ENCODE measurements around the gene COL19A1. TPM values are rescaled to one million over a fixed set of nuclear protein-coding genes. Genes with fewer than 3 reads are reported as not detected.

Gene COL19A1
- total and polyA plus RNA-seq, 2 of the 13 experiments (the other 11 are each of a cell fraction or from before 2014, with no cell fraction given): not detected

DNA sequence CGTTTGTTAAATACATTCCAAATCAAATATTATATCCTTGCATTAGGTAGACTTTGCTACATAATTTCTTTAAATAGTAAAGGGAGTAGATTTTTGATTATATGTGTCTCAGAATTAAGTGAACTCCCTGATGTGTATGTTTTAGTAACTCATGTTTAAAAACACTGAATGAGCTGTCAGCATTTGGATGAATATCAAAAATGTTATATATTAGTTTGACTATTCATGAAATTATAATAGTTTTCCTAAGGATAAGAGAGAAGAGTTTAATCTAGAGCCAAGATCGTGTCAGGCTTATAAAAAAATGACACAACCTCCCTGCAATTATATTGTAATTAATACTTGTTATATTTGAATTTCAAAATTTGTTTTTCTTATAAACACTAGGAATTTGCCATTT is 195.2 kb downstream of the COL19A1 start (continued):
- no peak for TF ChIP-seq PREB (CRISPR knock-in tag; IDR thresholded peaks at IDR 0.05)
- no peak for TF ChIP-seq MTERF4 (CRISPR knock-in tag; IDR thresholded peaks at IDR 0.05)
- no peak for TF ChIP-seq ARNT (IDR thresholded peaks at IDR 0.05)

- Histone ChIP-seq H4K20me1 (ENCODE audit: insufficient read depth, low read length) (no peaks in the 10 kb centered on the region), H3K27me3 (ENCODE audit: control insufficient read depth in 1 of 2, insufficient read depth in 2 of 2, low read length in 2 of 2) (no peaks in the 10 kb centered on the region), H3K9me3 (ENCODE audit: low read length) (no peaks in the 10 kb centered on the region), H3K4me3 (replicated peaks in 1 of 3; ENCODE audit: insufficient read depth in 1 of 3, low read depth in 2 of 3, low read length in 3 of 3) (no peak overlapping the region), H3K9ac (ENCODE audit: insufficient read depth, low read depth, low read length) (no peak overlapping the region), H3K36me3 (replicated peaks in 1 of 2; ENCODE audit: control insufficient read depth in 1 of 2, insufficient read depth in 2 of 2, low read length in 2 of 2) (no peaks in the 10 kb centered on the region), H3K4me2 (ENCODE audit: low read depth, low read length) (no peak overlapping the region), H3K4me1 (ENCODE audit: insufficient read depth, low read length) (no peaks in the 10 kb centered on the region), H3K79me2 (ENCODE audit: insufficient read depth, low read length) (no peaks in the 10 kb centered on the region), H2AFZ (ENCODE audit: low read length) (no peak overlapping the region), H3K27ac (ENCODE audit: extremely low read length, insufficient read depth, low read length) (no peak overlapping the region)
- ATAC-seq: no peak
- CTCF ChIA-PET (ENCODE audit: low intra/inter-chr PET ratio, low total read pairs): no interaction called here
- POLR2A ChIA-PET: no interaction called here
- TF ChIP-seq IRF2 (CRISPR knock-in tag; IDR thresholded peaks at IDR 0.05) (no peak), MAFF (IDR thresholded peaks at IDR 0.05; ENCODE audit: low read depth, low read length) (peak; percentile 65), NR1H2 (CRISPR knock-in tag; IDR thresholded peaks at IDR 0.05; ENCODE audit: borderline replicate concordance, low read depth) (no peak), MAFK (conservative IDR thresholded peaks at IDR 0.05 in 1 of 2, IDR thresholded peaks at IDR 0.05 in 1 of 2; ENCODE audit: low read length in 2 of 2) (peak; percentile 60 to 87; a peak in 3 of 4 replicates), ETV5 (CRISPR knock-in tag; IDR thresholded peaks at IDR 0.05; ENCODE audit: borderline replicate concordance) (no peak), TAF1 (CRISPR knock-in tag; IDR thresholded peaks at IDR 0.05) (no peak), FOXP1 (IDR thresholded peaks at IDR 0.05) (no peak), FOXP1 (CRISPR knock-in tag; IDR thresholded peaks at IDR 0.05) (no peak), MTF1 (CRISPR knock-in tag; IDR thresholded peaks at IDR 0.05) (no peak), ZMYM2 (CRISPR knock-in tag; IDR thresholded peaks at IDR 0.05) (no peak)
- TF ChIP-seq, protein P1, sequence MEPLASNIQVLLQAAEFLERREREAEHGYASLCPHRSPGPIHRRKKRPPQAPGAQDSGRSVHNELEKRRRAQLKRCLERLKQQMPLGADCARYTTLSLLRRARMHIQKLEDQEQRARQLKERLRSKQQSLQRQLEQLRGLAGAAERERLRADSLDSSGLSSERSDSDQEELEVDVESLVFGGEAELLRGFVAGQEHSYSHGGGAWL (CRISPR knock-in tag; IDR thresholded peaks at IDR 0.05): no peak
- DNase-seq (ENCODE audit: low spot score): no peak
- no TSS peak for BruUV-seq (replicated peaks)
- in situ Hi-C loops (cut with HindIII; ENCODE audit: extremely low pct_ligation_motif_present, low pct_unique_long_range_greater_than_20kb) (no loop called here), intact Hi-C loops (cut with micrococcal nuclease; ENCODE audit: unreplicated experiment) (no loop called here)
- 8% methylated on average over 1 of the region's 1 CpG for WGBS (ENCODE audit: low lambda C conversion rate)
- no peak for FAIRE-seq
Measured at GRCh38 chr6:70062010-70062409, 195.7 kb downstream of the COL19A1 start.
